ENCODE measurements around the gene ERICH2. TPM values are rescaled to one million over a fixed set of nuclear protein-coding genes. Genes with fewer than 3 reads are reported as not detected.
A peak's percentile ranks its signal among the peaks of the same experiment; 100 is the strongest.

Gene ERICH2
- total and polyA plus RNA-seq, 2 of the 13 experiments (the other 11 are each of a cell fraction or from before 2014, with no cell fraction given) = not detected

DNA sequence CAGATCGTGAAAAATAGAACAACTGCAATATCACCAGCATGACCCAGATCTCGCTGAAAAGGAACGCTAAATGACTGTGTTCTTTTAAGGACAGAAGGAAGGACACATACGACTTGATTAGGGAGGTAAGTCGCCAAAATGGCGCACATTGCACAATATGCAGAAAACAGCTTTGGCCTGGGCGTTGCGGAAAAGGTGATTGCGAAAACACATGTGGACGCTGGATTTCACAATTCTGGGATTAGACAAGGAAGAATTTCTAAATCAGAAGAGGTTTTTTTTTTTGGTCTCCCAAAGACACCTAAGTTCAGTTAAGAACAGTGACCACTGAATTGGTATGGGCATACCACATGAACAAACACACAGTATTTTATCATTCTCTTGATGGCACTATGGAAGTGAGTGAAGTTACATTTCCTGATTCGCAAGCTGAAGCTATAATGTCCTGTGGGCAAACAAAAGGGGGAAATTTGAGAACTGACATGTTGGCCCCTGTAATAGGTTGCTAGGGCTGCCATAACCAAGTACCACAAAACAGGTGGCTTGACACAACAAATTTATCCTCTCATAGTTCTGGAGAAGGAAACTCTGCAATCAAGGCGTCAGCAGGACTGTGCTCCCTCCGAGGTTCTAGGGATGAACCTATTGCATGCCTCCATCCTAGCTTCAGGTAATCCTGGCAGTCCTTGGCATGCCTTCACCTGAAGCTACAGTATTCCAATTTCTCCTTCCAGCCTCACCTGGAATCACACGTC lies 25.8 kb upstream of the ERICH2 start (continued):
- TF ChIP-seq ZNF639 (CRISPR knock-in tag; conservative IDR thresholded peaks at IDR 0.05) (no peak), SP140L (CRISPR knock-in tag; IDR thresholded peaks at IDR 0.05; ENCODE audit: borderline replicate concordance) (peak; percentile 92; the same call in 1 of the 2 replicates), NFE2L2 (IDR thresholded peaks at IDR 0.05; ENCODE audit: low read length) (no peak), KLF11 (CRISPR knock-in tag; IDR thresholded peaks at IDR 0.05) (no peak), NCOA5 (CRISPR knock-in tag; IDR thresholded peaks at IDR 0.05) (no peak), HNF4G (IDR thresholded peaks at IDR 0.05; ENCODE audit: borderline replicate concordance, low read depth, low read length) (no peak), HNF4G (CRISPR knock-in tag; IDR thresholded peaks at IDR 0.05; ENCODE audit: borderline replicate concordance, low read depth) (no peak), FIP1L1 (IDR thresholded peaks at IDR 0.05; ENCODE audit: borderline replicate concordance, insufficient read depth, low read depth, low read length) (no peak), PBX3 (CRISPR knock-in tag; IDR thresholded peaks at IDR 0.05; ENCODE audit: borderline replicate concordance) (no peak), ZBTB43 (CRISPR knock-in tag; conservative IDR thresholded peaks at IDR 0.05) (0 out of 2 replicates have a peak, but pooled peaks have one; percentile 27), MAFF (IDR thresholded peaks at IDR 0.05; ENCODE audit: low read depth, low read length) (no peak), ZNF441 (CRISPR knock-in tag; IDR thresholded peaks at IDR 0.05; ENCODE audit: borderline replicate concordance) (no peak), KDM5B (CRISPR knock-in tag; IDR thresholded peaks at IDR 0.05; ENCODE audit: borderline replicate concordance) (no peak), ZNF724P (CRISPR knock-in tag; IDR thresholded peaks at IDR 0.05; ENCODE audit: borderline replicate concordance) (no peak), TRIM24 (CRISPR knock-in tag; IDR thresholded peaks at IDR 0.05) (peak; percentile 97), PRDM15 (CRISPR knock-in tag; IDR thresholded peaks at IDR 0.05) (no peak), SATB2 (CRISPR knock-in tag; IDR thresholded peaks at IDR 0.05) (no peak), FOSL1 (CRISPR knock-in tag; IDR thresholded peaks at IDR 0.05; ENCODE audit: borderline replicate concordance) (no peak)
- TF ChIP-seq, protein P1, sequence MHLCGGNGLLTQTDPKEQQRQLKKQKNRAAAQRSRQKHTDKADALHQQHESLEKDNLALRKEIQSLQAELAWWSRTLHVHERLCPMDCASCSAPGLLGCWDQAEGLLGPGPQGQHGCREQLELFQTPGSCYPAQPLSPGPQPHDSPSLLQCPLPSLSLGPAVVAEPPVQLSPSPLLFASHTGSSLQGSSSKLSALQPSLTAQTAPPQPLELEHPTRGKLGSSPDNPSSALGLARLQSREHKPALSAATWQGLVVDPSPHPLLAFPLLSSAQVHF (CRISPR knock-in tag; IDR thresholded peaks at IDR 0.05) = no peak
- TF ChIP-seq, protein P2, sequence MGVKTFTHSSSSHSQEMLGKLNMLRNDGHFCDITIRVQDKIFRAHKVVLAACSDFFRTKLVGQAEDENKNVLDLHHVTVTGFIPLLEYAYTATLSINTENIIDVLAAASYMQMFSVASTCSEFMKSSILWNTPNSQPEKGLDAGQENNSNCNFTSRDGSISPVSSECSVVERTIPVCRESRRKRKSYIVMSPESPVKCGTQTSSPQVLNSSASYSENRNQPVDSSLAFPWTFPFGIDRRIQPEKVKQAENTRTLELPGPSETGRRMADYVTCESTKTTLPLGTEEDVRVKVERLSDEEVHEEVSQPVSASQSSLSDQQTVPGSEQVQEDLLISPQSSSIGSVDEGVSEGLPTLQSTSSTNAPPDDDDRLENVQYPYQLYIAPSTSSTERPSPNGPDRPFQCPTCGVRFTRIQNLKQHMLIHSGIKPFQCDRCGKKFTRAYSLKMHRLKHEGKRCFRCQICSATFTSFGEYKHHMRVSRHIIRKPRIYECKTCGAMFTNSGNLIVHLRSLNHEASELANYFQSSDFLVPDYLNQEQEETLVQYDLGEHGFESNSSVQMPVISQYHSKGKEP (CRISPR knock-in tag; IDR thresholded peaks at IDR 0.05) = no peak
